GM23338 (cell line): ENCODE results near the gene AFAP1. TPM values are rescaled to one million over a fixed set of nuclear protein-coding genes. Genes with fewer than 3 reads are reported as not detected.

Experiments
- ATAC-seq: fragments of 200-7000 bp; cut with Tn5 transposase; 3 replicates; pipeline ENCODE4 v1.9.1; 2020
- DNase-seq: peaks from one replicate; pipeline ENCODE4 v3.0.0-alpha.2; 2015; ENCODE audit warnings: low spot score
- H2AFZ ChIP-seq: fragments of 200-600 bp; sonication (generic); 2 replicates; pipeline ENCODE4 v1.8.0; 2016; ENCODE audit warnings: antibody characterized with exemption, mild to moderate bottlenecking, moderate library complexity
- H3F3A ChIP-seq: fragments of 200-600 bp; sonication (generic); replicated peaks from 2 replicates; pipeline ENCODE4 v1.8.0; 2017; ENCODE audit warnings: antibody characterized with exemption, mixed run types, low read depth
- H3K27ac ChIP-seq: fragments of 200-600 bp; sonication (generic); 2 replicates; pipeline ENCODE4 v1.6.1; 2016; ENCODE audit warnings: low read depth
- H3K27me3 ChIP-seq: fragments of 200-600 bp; sonication (generic); 2 replicates; pipeline ENCODE4 v1.8.0; 2016; ENCODE audit warnings: mild to moderate bottlenecking, mixed run types, moderate library complexity; ENCODE audit not compliant: insufficient read depth
- H3K36me3 ChIP-seq: fragments of 200-600 bp; sonication (generic); 2 replicates; pipeline ENCODE4 v1.8.0; 2016; ENCODE audit warnings: mild to moderate bottlenecking; ENCODE audit not compliant: insufficient read depth
- H3K4me1 ChIP-seq: fragments of 200-600 bp; sonication (generic); 2 replicates; pipeline ENCODE4 v1.8.0; 2016; ENCODE audit warnings: mild to moderate bottlenecking, moderate library complexity; ENCODE audit not compliant: insufficient read depth
- H3K4me2 ChIP-seq: fragments of 200-600 bp; sonication (generic); 2 replicates; pipeline ENCODE4 v1.7.1; 2017; ENCODE audit warnings: mixed run types
- H3K4me3 ChIP-seq: fragments of 200-600 bp; sonication (generic); 2 replicates; pipeline ENCODE4 v1.6.1; 2016; ENCODE audit warnings: mixed run types
- H3K79me2 ChIP-seq: fragments of 200-600 bp; sonication (generic); replicated peaks from 2 replicates; pipeline ENCODE4 v1.8.0; 2017; ENCODE audit warnings: mild to moderate bottlenecking; ENCODE audit not compliant: insufficient read depth
- H3K9me2 ChIP-seq: fragments of 200-600 bp; sonication (generic); 2 replicates; pipeline ENCODE4 v1.8.0; 2017; ENCODE audit not compliant: insufficient read depth
- H4K20me1 ChIP-seq: fragments of 200-600 bp; sonication (generic); replicated peaks from 2 replicates; pipeline ENCODE4 v1.8.0; 2017; ENCODE audit warnings: mild to moderate bottlenecking; ENCODE audit not compliant: insufficient read depth
- H3K27ac Mint-ChIP-seq: 2 replicates; pipeline ENCODE4 v1.8.0; 2020; ENCODE audit warnings: inconsistent platforms, mild to moderate bottlenecking, moderate library complexity, mixed read lengths
- H3K27me3 Mint-ChIP-seq: 3 replicates; pipeline ENCODE4 v1.8.0; 2022; ENCODE audit warnings: low read depth, mild to moderate bottlenecking, moderate library complexity, mixed read lengths, inconsistent platforms; ENCODE audit not compliant: insufficient read depth, poor library complexity
- H3K36me3 Mint-ChIP-seq: 3 replicates; pipeline ENCODE4 v1.8.0; 2021; ENCODE audit warnings: low read depth, mild to moderate bottlenecking, inconsistent platforms, moderate library complexity, mixed read lengths
- H3K4me1 Mint-ChIP-seq: 3 replicates; pipeline ENCODE4 v1.8.0; 2020; ENCODE audit warnings: mild to moderate bottlenecking, inconsistent platforms, mixed read lengths
- H3K4me3 Mint-ChIP-seq: 3 replicates; pipeline ENCODE4 v1.8.0; 2021; ENCODE audit warnings: moderate library complexity, mild to moderate bottlenecking, inconsistent platforms, mixed read lengths
- H3K9me3 Mint-ChIP-seq: 3 replicates; pipeline ENCODE4 v1.8.0; 2020; ENCODE audit warnings: moderate library complexity, mild to moderate bottlenecking, inconsistent platforms, mixed read lengths
- CTCF ChIP-seq, 2 experiments: fragments of 200-600 bp in 1 of 2; sonication (generic) in 1 of 2; conservative IDR thresholded peaks; 2 replicates each; pipeline versions ENCODE4 v1.5.1 to v1.6.1; 2016 to 2017; ENCODE audit warnings: antibody characterized with exemption in 2 of 2, low read depth in 2 of 2, mild to moderate bottlenecking in 2 of 2, moderate library complexity in 1 of 2
- ETS1 ChIP-seq: IDR thresholded peaks from 2 replicates; pipeline ENCODE4 v1.6.1; 2016; ENCODE audit warnings: antibody characterized with exemption
- EZH2phosphoT487 ChIP-seq: fragments of 200-600 bp; sonication (generic); IDR thresholded peaks from one replicate; pipeline ENCODE4 v1.8.1; 2018; ENCODE audit warnings: antibody characterized with exemption; ENCODE audit not compliant: unreplicated experiment
- JUNB ChIP-seq: IDR thresholded peaks from one replicate; pipeline ENCODE4 v1.6.1; 2016; ENCODE audit warnings: antibody characterized with exemption; ENCODE audit not compliant: unreplicated experiment
- NANOG ChIP-seq: IDR thresholded peaks from 2 replicates; pipeline ENCODE4 v1.6.1; 2016; ENCODE audit warnings: antibody characterized with exemption, borderline replicate concordance
- POLR2AphosphoS5 ChIP-seq: IDR thresholded peaks from 2 replicates; pipeline ENCODE4 v1.6.1; 2016; ENCODE audit warnings: antibody characterized with exemption, low read depth
- ZNF114 ChIP-seq: fragments of 250-450 bp; sonication (Bioruptor Pico); IDR thresholded peaks from 2 replicates; pipeline ENCODE4 v1.5.0; 2020; ENCODE audit warnings: mild to moderate bottlenecking, moderate library complexity
- ZNF331 ChIP-seq: fragments of 250-450 bp; sonication (Bioruptor Pico); IDR thresholded peaks from 2 replicates; pipeline ENCODE4 v1.5.0; 2020; ENCODE audit warnings: low read depth, mild to moderate bottlenecking, moderate library complexity
- polyA plus RNA-seq: library from polyadenylated mRNA; unstranded; fragments of >200 nt; fragmentation: Nextera tagmentation; extraction: Ambion mirVana; gene quantifications from 2 replicates; pipeline ENCODE4 v1.2.1, GENCODE V29; 2016
- total RNA-seq: library from RNA; depleted of rRNA; stranded (reverse); fragments of >200 nt; shearing (Covaris generic); gene quantifications from 2 replicates; pipeline ENCODE4 v1.2.3, GENCODE V29; 2014
- TF ChIP-seq, protein P1 (sequence below): IDR thresholded peaks from one replicate; pipeline ENCODE4 v1.6.1; 2018; ENCODE audit warnings: antibody characterized with exemption; ENCODE audit not compliant: unreplicated experiment

The AFAP1 gene
- total and polyA plus RNA-seq, 2 experiments from 2014 or later = 6.5 to 21.5 TPM

DNA sequence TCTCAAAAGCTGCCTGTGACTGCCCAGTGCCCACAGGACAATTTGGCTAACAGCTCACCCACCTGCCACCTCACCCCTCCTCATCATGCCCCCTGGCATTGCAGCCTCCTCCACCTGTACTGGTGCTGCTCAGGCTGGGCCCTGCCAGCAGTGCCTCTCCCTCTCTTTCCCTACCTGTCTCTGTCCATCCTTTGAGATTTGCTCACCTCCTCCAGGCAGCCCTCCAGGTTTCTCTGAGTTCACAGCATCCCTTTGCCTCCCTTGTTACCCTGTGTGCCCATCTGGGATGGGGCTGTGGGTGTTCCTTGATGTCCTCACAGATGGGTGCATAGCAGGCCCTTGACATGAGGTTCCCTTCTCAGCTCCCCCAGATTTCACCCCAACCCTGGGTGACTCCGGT lies 224.9 kb downstream of the AFAP1 start (continued):
- TF ChIP-seq CTCF (conservative IDR thresholded peaks at IDR 0.05; ENCODE audit: low read depth in 2 of 2) (no peak), ZNF331 (no peak)

- no peaks in the 10 kb centered on the region for H3F3A ChIP-seq
- Mint-ChIP-seq H3K36me3 (no peaks in the 10 kb centered on the region), H3K27me3 (peaks cover 6% of the 10 kb centered on the region), H3K4me3 (no peak overlapping the region), H3K9me3 (no peaks in the 10 kb centered on the region), H3K4me1 (0 out of 3 replicates have a peak, but pooled peaks cover 2% of the 10 kb centered on the region), H3K27ac (no peak overlapping the region)
- H3K4me3 ChIP-seq = no peak overlapping the region
- H4K20me1 ChIP-seq = no peaks in the 10 kb centered on the region
- no peak overlapping the region for H3K4me2 ChIP-seq
- DNase-seq = no peak
- H3K4me1 ChIP-seq = no peaks in the 10 kb centered on the region; the same call in 1 of the 2 replicates
- no peaks in the 10 kb centered on the region for H3K79me2 ChIP-seq
- no peak overlapping the region for H3K27ac ChIP-seq
- no peaks in the 10 kb centered on the region for H3K9me2 ChIP-seq
- H3K27me3 ChIP-seq = no peaks in the 10 kb centered on the region
- no peak overlapping the region for H2AFZ ChIP-seq
- H3K36me3 ChIP-seq = no peaks in the 10 kb centered on the region
- no peak for ATAC-seq
- no peak for TF ChIP-seq ZNF114
- TF ChIP-seq EZH2phosphoT487 = no peak
Measured at GRCh38 chr4:7714176-7714575, 225.5 kb downstream of the AFAP1 start.

- H3K4me2 ChIP-seq = no peak overlapping the region
- H3K36me3 ChIP-seq = no peaks in the 10 kb centered on the region
- H3K27me3 Mint-ChIP-seq = peaks cover 6% of the 10 kb centered on the region
- H3K27ac Mint-ChIP-seq = no peak overlapping the region
- no peaks in the 10 kb centered on the region for H3F3A ChIP-seq
- ATAC-seq = no peak
- no peaks in the 10 kb centered on the region for H3K27me3 ChIP-seq
- H4K20me1 ChIP-seq = no peaks in the 10 kb centered on the region
- no peak overlapping the region for H2AFZ ChIP-seq
- 0 out of 3 replicates have a peak, but pooled peaks cover 2% of the 10 kb centered on the region for H3K4me1 Mint-ChIP-seq
- no peak overlapping the region for H3K27ac ChIP-seq
- H3K4me3 ChIP-seq = no peak overlapping the region
- H3K4me3 Mint-ChIP-seq = no peak overlapping the region
- no peaks in the 10 kb centered on the region; the same call in 1 of the 2 replicates for H3K4me1 ChIP-seq
- no peaks in the 10 kb centered on the region for H3K79me2 ChIP-seq
- no peak for DNase-seq
- no peaks in the 10 kb centered on the region for H3K36me3 Mint-ChIP-seq
- TF ChIP-seq JUNB = no peak
- TF ChIP-seq NANOG = no peak
- no peak for TF ChIP-seq ETS1
- TF ChIP-seq POLR2AphosphoS5 = no peak
- TF ChIP-seq, protein P1, sequence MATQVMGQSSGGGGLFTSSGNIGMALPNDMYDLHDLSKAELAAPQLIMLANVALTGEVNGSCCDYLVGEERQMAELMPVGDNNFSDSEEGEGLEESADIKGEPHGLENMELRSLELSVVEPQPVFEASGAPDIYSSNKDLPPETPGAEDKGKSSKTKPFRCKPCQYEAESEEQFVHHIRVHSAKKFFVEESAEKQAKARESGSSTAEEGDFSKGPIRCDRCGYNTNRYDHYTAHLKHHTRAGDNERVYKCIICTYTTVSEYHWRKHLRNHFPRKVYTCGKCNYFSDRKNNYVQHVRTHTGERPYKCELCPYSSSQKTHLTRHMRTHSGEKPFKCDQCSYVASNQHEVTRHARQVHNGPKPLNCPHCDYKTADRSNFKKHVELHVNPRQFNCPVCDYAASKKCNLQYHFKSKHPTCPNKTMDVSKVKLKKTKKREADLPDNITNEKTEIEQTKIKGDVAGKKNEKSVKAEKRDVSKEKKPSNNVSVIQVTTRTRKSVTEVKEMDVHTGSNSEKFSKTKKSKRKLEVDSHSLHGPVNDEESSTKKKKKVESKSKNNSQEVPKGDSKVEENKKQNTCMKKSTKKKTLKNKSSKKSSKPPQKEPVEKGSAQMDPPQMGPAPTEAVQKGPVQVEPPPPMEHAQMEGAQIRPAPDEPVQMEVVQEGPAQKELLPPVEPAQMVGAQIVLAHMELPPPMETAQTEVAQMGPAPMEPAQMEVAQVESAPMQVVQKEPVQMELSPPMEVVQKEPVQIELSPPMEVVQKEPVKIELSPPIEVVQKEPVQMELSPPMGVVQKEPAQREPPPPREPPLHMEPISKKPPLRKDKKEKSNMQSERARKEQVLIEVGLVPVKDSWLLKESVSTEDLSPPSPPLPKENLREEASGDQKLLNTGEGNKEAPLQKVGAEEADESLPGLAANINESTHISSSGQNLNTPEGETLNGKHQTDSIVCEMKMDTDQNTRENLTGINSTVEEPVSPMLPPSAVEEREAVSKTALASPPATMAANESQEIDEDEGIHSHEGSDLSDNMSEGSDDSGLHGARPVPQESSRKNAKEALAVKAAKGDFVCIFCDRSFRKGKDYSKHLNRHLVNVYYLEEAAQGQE = no peak
- H3K9me2 ChIP-seq = no peaks in the 10 kb centered on the region
- H3K9me3 Mint-ChIP-seq = no peaks in the 10 kb centered on the region
Measured at GRCh38 chr4:7713757-7714156, 225.9 kb downstream of the AFAP1 start.
